GM12872 (cell line): ENCODE results near the gene CSNK1D.

Experiments
- TF ChIP-seq, protein P1 (sequence below): IDR thresholded peaks from 3 replicates; pipeline ENCODE4 v1.5.1; 2011; ENCODE audit warnings: low read depth, mild to moderate bottlenecking, low read length, moderate library complexity; ENCODE audit not compliant: insufficient read depth

Gene CSNK1D

GRCh38 chr17:82214012-82214628, 59.4 kb downstream of the CSNK1D start:
- TF ChIP-seq, protein P1, sequence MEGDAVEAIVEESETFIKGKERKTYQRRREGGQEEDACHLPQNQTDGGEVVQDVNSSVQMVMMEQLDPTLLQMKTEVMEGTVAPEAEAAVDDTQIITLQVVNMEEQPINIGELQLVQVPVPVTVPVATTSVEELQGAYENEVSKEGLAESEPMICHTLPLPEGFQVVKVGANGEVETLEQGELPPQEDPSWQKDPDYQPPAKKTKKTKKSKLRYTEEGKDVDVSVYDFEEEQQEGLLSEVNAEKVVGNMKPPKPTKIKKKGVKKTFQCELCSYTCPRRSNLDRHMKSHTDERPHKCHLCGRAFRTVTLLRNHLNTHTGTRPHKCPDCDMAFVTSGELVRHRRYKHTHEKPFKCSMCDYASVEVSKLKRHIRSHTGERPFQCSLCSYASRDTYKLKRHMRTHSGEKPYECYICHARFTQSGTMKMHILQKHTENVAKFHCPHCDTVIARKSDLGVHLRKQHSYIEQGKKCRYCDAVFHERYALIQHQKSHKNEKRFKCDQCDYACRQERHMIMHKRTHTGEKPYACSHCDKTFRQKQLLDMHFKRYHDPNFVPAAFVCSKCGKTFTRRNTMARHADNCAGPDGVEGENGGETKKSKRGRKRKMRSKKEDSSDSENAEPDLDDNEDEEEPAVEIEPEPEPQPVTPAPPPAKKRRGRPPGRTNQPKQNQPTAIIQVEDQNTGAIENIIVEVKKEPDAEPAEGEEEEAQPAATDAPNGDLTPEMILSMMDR, result no peak

- TF ChIP-seq, protein P1, result no peak
Observed at GRCh38 chr17:82213251-82214011, 60.1 kb downstream of the CSNK1D start.

DNA sequence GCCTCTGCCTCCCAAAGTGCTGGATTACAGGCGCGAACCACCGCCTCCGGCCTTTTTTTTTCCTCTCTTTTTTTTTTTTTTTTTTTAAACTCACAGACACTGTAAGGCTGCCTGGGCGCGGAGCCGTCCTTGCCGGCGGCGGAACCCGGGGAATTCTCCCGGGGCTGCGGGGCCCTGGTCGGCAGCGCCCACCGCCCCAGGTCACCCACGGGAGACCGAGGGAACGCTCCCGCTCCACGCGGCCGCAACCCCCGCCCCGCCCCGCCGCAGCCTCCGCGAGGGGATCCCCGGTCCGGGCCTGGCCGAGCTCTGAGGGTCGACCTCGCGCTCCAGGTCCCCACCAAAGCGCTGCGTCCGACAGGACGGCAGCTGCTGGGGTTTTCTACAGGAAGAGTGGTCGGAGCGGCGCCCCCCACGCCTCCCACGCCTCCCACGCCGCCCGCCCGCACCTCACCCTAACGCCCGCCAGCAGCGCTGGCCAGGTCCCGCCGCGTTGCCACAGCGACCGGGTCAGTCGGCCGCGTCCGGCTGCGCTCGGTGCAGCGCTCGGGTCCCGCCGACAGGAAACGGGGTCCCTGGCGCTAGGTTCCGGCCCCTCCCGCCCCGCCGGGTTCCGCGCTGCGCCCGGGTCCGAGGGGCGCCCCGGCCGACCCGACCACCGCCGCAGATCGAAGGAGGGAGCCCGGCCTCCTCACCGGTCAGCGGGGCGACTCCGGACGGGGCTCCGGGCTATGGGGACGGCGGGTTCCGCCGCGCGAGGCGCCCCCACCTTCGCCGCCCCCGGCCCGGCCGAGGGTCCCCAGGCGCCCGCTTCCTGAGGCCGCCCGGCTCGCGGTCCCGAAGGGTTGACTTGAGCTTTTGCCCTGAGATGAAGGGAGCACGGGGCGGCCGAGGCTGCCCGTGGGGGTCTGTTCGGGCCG, 60.9 kb downstream of the CSNK1D start, which contains the start of gene CCDC57:
TSS of gene CCDC57 (minus strand) at position 512 of the 920 bp plus-strand sequence. CDS start 10,898 bp downstream, outside the sequence.
- TF ChIP-seq, protein P1, result no peak

- TF ChIP-seq, protein P1, result peak; percentile 92
Observed at GRCh38 chr17:82205720-82206508, 67.6 kb downstream of the CSNK1D start.

GRCh38 chr17:82204831-82205719, 68.4 kb downstream of the CSNK1D start:
- TF ChIP-seq, protein P1, result no peak

DNA sequence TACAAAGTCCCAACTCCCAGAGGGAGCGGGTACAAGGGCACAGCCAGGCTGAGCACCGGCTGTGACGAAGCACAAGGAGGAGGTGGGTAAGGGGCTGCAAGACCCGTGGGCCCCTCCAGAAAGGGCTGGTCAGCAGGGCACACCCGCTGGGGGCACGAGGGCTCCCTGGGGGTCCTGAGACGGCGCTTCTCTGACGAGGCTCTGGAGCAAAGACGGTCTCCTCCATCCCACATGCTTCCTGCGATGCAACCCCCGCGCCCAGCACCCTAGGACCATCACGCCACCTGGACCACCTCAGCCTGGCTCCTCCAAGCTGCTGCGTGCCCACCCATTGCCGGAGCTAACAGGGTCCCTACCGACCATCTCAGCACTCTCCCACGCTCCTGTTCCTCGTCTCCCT, 69.6 kb downstream of the CSNK1D start:
- TF ChIP-seq, protein P1, result no peak
